Stimulated activated naive CD8-positive, alpha-beta T cell treated with anti-CD3 and anti-CD28 coated beads, Interleukin-15, Interleukin-2, amounts not matched to agents 100 U/mL and 50 U/mL, for 24 hours (primary cell): ENCODE data around the gene TNS3.
A peak's percentile ranks its signal among the peaks of the same experiment; 100 is the strongest.
"Not testable (repeated sequence)": the region's sequence is repeated elsewhere in the genome, so short reads cannot be mapped to it uniquely, and the experiment has no call there.

Experiments used
- ATAC-seq: fragments of 150-1000 bp; cut with Tn5 transposase; one replicate; pipeline ENCODE4 v1.10.0; 2021
- DNase-seq: peaks from one replicate; pipeline ENCODE4 v3.0.0; 2021

TNS3 gene

GRCh38 chr7:47282790-47283496 lies 299.0 kb downstream of the TNS3 start:
- no peak for DNase-seq
- ATAC-seq, result no peak

GRCh38 chr7:47281966-47282643 lies 299.8 kb downstream of the TNS3 start:
- DNase-seq, result no peak
- ATAC-seq, result no peak

GRCh38 chr7:47281161-47281560 lies 300.8 kb downstream of the TNS3 start:
- DNase-seq, result no peak
- ATAC-seq, result no peak

GRCh38 chr7:47280114-47280513 lies 301.8 kb downstream of the TNS3 start:
- ATAC-seq (no peak), DNase-seq (no peak)

- DNase-seq (no peak), ATAC-seq (no peak)
Measured at GRCh38 chr7:47278043-47278442, 303.9 kb downstream of the TNS3 start.

GRCh38 chr7:47277321-47277781 lies 304.6 kb downstream of the TNS3 start:
- DNase-seq (no peak), ATAC-seq (no peak)

- DNase-seq, result no peak
- no peak for ATAC-seq
Measured at GRCh38 chr7:47273974-47274766, 307.7 kb downstream of the TNS3 start.

GRCh38 chr7:47273088-47273487 lies 308.8 kb downstream of the TNS3 start:
- ATAC-seq, result no peak
- DNase-seq, result no peak

GRCh38 chr7:47271749-47272148 lies 310.2 kb downstream of the TNS3 start:
- no peak for DNase-seq

GRCh38 chr7:47268851-47269836 lies 312.8 kb downstream of the TNS3 start:
- no peak for DNase-seq
- ATAC-seq, result no peak

More at GRCh38 chr7:47271749-47272148, 310.2 kb downstream of the TNS3 start:
- ATAC-seq, result peak; percentile 43

- no peak for ATAC-seq
- DNase-seq, result no peak
Measured at GRCh38 chr7:47267346-47267745, 314.6 kb downstream of the TNS3 start.

GRCh38 chr7:47266799-47267198 lies 315.1 kb downstream of the TNS3 start:
- DNase-seq (no peak), ATAC-seq (no peak)

GRCh38 chr7:47266131-47266706 lies 315.7 kb downstream of the TNS3 start:
- DNase-seq (peak; percentile 55), ATAC-seq (peak; percentile 72)

GRCh38 chr7:47265621-47266020 lies 316.3 kb downstream of the TNS3 start:
- DNase-seq (no peak), ATAC-seq (no peak)

- ATAC-seq, result no peak
Measured at GRCh38 chr7:47264021-47264651, 317.8 kb downstream of the TNS3 start.

GRCh38 chr7:47262881-47263280 lies 319.0 kb downstream of the TNS3 start:
- no peak for ATAC-seq
- no peak for DNase-seq

More at GRCh38 chr7:47264021-47264651, 317.8 kb downstream of the TNS3 start:
- DNase-seq, result no peak

- ATAC-seq, DNase-seq: not testable (repeated sequence)
Measured at GRCh38 chr7:47262160-47262559, 319.8 kb downstream of the TNS3 start.

GRCh38 chr7:47260270-47260669 lies 321.6 kb downstream of the TNS3 start:
- DNase-seq, result no peak
- no peak for ATAC-seq

GRCh38 chr7:47259682-47260081 lies 322.2 kb downstream of the TNS3 start:
- ATAC-seq (no peak), DNase-seq (no peak)

GRCh38 chr7:47258798-47259197 lies 323.1 kb downstream of the TNS3 start:
- ATAC-seq (no peak), DNase-seq (no peak)

GRCh38 chr7:47256016-47256415 lies 325.9 kb downstream of the TNS3 start:
- DNase-seq (no peak), ATAC-seq (no peak)
